ENCODE results near the gene MUSK. TPM values are rescaled to one million over a fixed set of nuclear protein-coding genes. Genes with fewer than 3 reads are reported as not detected.
A peak's percentile ranks its signal among the peaks of the same experiment; 100 is the strongest.
"Not testable (repeated sequence)": the region's sequence is repeated elsewhere in the genome, so short reads cannot be mapped to it uniquely, and the experiment has no call there.

MUSK gene
- total RNA-seq, 2 experiments from 2014 or later: not detected

GRCh38 chr9:110691002-110691549 lies 22.5 kb downstream of the MUSK start:
- Mint-ChIP-seq H3K9me3 (no peaks in the 10 kb centered on the region), H3K4me3 (no peak overlapping the region), H3K27me3 (no peaks in the 10 kb centered on the region), H3K27ac (no peak overlapping the region), H3K36me3 (ENCODE audit: low read depth) (no peaks in the 10 kb centered on the region), H3K4me1 (ENCODE audit: low read depth) (no peaks in the 10 kb centered on the region)
- ChIA-PET CTCF (no interaction called here), POLR2A (no interaction called here)
- ATAC-seq (peak; percentile 37), DNase-seq (no peak)
- intact Hi-C loops (cut with micrococcal nuclease): no loop called here
- TF ChIP-seq CTCF (IDR thresholded peaks at IDR 0.05): no peak

DNA sequence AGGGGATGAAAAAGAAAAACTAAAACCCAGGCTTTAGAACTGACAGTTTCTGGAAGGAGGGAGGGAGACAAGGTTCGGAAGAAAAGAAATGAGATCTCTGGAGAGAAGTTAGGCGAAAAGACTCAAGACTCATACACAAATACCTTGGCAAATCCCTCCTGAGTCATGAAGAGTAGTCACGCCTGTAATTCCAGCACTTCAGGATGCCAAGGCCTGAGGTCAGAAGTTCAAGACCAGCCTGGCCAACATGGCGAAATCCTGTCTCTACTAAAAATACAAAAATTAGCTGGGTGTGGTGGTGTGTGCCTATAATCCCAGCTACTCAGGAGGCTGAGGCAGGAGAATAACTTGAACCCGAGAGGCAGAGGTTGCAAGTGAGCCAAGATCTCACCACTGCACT lies 27.3 kb downstream of the MUSK start:
- H3K27me3 Mint-ChIP-seq; H3K4me3 Mint-ChIP-seq; CTCF ChIA-PET; H3K9me3 Mint-ChIP-seq; H3K4me1 Mint-ChIP-seq (ENCODE audit: low read depth); DNase-seq; intact Hi-C loops (cut with micrococcal nuclease); ATAC-seq; H3K36me3 Mint-ChIP-seq (ENCODE audit: low read depth); H3K27ac Mint-ChIP-seq; POLR2A ChIA-PET: not testable (repeated sequence)

GRCh38 chr9:110700953-110701352 lies 32.4 kb downstream of the MUSK start:
- Mint-ChIP-seq H3K4me3 (no peak overlapping the region), H3K27ac (no peak overlapping the region), H3K4me1 (ENCODE audit: low read depth) (no peaks in the 10 kb centered on the region), H3K36me3 (ENCODE audit: low read depth) (no peaks in the 10 kb centered on the region), H3K9me3 (peaks cover 1% of the 10 kb centered on the region), H3K27me3 (no peaks in the 10 kb centered on the region)
- ChIA-PET CTCF (no interaction called here), POLR2A (no interaction called here)
- TF ChIP-seq CTCF (IDR thresholded peaks at IDR 0.05): no peak
- intact Hi-C loops (cut with micrococcal nuclease): no loop called here
- DNase-seq: no peak
- ATAC-seq: no peak

- DNase-seq (no peak), ATAC-seq (no peak)
- Mint-ChIP-seq H3K36me3 (ENCODE audit: low read depth) (no peaks in the 10 kb centered on the region), H3K4me1 (ENCODE audit: low read depth) (no peaks in the 10 kb centered on the region), H3K27ac (no peak overlapping the region), H3K4me3 (no peak overlapping the region), H3K27me3 (no peaks in the 10 kb centered on the region), H3K9me3 (peaks cover 1% of the 10 kb centered on the region)
- intact Hi-C loops (cut with micrococcal nuclease): no loop called here
- ChIA-PET CTCF (no interaction called here), POLR2A (no interaction called here)
- TF ChIP-seq CTCF (IDR thresholded peaks at IDR 0.05): no peak
These were observed 35.1 kb downstream of the MUSK start for GRCh38 chr9:110703669-110704068.

GRCh38 chr9:110707419-110707818 lies 38.8 kb downstream of the MUSK start:
- H3K27me3 Mint-ChIP-seq: no peaks in the 10 kb centered on the region
- intact Hi-C loops (cut with micrococcal nuclease): no loop called here
- DNase-seq (no peak), ATAC-seq (no peak)
- no peak for TF ChIP-seq CTCF (IDR thresholded peaks at IDR 0.05)
- ChIA-PET POLR2A (no interaction called here), CTCF (no interaction called here)
- no peak overlapping the region for H3K4me3 Mint-ChIP-seq
- no peak overlapping the region for H3K27ac Mint-ChIP-seq
- H3K4me1 Mint-ChIP-seq (ENCODE audit: low read depth): no peaks in the 10 kb centered on the region
- H3K9me3 Mint-ChIP-seq: no peaks in the 10 kb centered on the region
- no peaks in the 10 kb centered on the region for H3K36me3 Mint-ChIP-seq (ENCODE audit: low read depth)

GRCh38 chr9:110710420-110710819 lies 41.8 kb downstream of the MUSK start:
- Mint-ChIP-seq H3K9me3 (no peaks in the 10 kb centered on the region), H3K27me3 (no peaks in the 10 kb centered on the region), H3K4me1 (ENCODE audit: low read depth) (no peaks in the 10 kb centered on the region), H3K36me3 (ENCODE audit: low read depth) (no peaks in the 10 kb centered on the region), H3K4me3 (no peak overlapping the region), H3K27ac (no peak overlapping the region)
- ChIA-PET CTCF (interaction anchor here (0.5 to 1.2 kb wide), 2 partner anchors 39 to 336 kb away, joined by 3 read pairs; no protein-coding TSS in a partner anchor), POLR2A (interaction anchor here (1.2 kb wide), 1 partner anchor 30 kb away, joined by 3 read pairs; no protein-coding TSS in a partner anchor)
- TF ChIP-seq CTCF (IDR thresholded peaks at IDR 0.05): no peak
- DNase-seq: no peak
- intact Hi-C loops (cut with micrococcal nuclease): loop anchor here (10.0 kb wide), 1 partner anchor 56 kb away; no protein-coding TSS in a partner anchor
- no peak for ATAC-seq

Data from activated CD8-positive, alpha-beta T cell treated with anti-CD3 and anti-CD28 coated beads for 36 hours (primary cell).